ENCODE measurements around the gene SLC9A9.

DNA sequence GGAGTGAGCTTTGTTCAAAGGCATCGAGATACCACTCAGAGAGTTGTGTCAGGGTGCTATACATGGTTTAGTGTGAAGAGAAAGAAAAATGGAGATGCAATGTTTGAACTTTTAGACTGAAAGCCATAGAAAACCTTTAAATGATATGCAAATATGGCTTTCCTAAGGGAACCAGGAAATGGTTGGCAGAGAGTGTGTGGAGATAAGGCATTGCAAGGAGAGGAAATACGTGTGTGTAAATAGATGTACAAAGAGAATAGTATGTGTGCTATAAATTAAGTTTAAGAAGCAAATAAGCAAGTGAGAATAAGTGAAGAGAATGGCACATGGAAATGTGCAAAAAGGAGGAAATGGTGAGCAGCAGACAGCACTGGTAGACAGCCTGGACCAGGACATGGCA is 198.1 kb downstream of the SLC9A9 start:
- no peak for TF ChIP-seq CTCF (conservative IDR thresholded peaks at IDR 0.05; ENCODE audit: low read depth, low read length)
- TF ChIP-seq EZH2 (IDR thresholded peaks at IDR 0.05; ENCODE audit: borderline replicate concordance, low read depth, low read length, poor library complexity, severe bottlenecking) = no peak
